Endodermal cell (in vitro differentiated cells): ENCODE data around the gene PLVAP. TPM values are rescaled to one million over a fixed set of nuclear protein-coding genes. Genes with fewer than 3 reads are reported as not detected.
A peak's percentile ranks its signal among the peaks of the same experiment; 100 is the strongest.

Experiments
- DNase-seq: peaks from one replicate; pipeline ENCODE4 v3.0.0-alpha.2; 2017
- H3K27ac ChIP-seq: 2 replicates; pipeline ENCODE4 v1.5.1; 2013; ENCODE audit warnings: mild to moderate bottlenecking, low read depth, low read length, moderate library complexity
- H3K27me3 ChIP-seq: 2 replicates; pipeline ENCODE4 v1.6.1; 2013; ENCODE audit warnings: mild to moderate bottlenecking, low read length, moderate library complexity; ENCODE audit not compliant: insufficient read depth, control insufficient read depth, poor library complexity, severe bottlenecking
- H3K36me3 ChIP-seq: 2 replicates; pipeline ENCODE4 v1.7.0; 2013; ENCODE audit warnings: mild to moderate bottlenecking, low read length, moderate library complexity; ENCODE audit not compliant: control insufficient read depth, insufficient read depth
- H3K4me1 ChIP-seq: one replicate; pipeline ENCODE4 v1.7.0; 2013; ENCODE audit warnings: low read length; ENCODE audit not compliant: control insufficient read depth, insufficient read depth
- H3K4me3 ChIP-seq: 2 replicates; pipeline ENCODE4 v1.5.1; 2013; ENCODE audit warnings: mild to moderate bottlenecking, low read length, moderate library complexity
- H3K9ac ChIP-seq: 2 replicates; pipeline ENCODE4 v1.6.1; 2013; ENCODE audit warnings: mild to moderate bottlenecking, low read length, moderate library complexity; ENCODE audit not compliant: poor library complexity, severe bottlenecking; ENCODE audit errors: extremely low read depth
- H3K9me3 ChIP-seq: 2 replicates; pipeline ENCODE4 v1.6.1; 2013; ENCODE audit warnings: mild to moderate bottlenecking, low read length, moderate library complexity; ENCODE audit not compliant: control insufficient read depth
- H3K27ac Mint-ChIP-seq: 2 replicates; pipeline ENCODE4 v1.8.0; 2020; ENCODE audit warnings: mixed read lengths
- H3K27me3 Mint-ChIP-seq: 2 replicates; pipeline ENCODE4 v1.8.0; 2021; ENCODE audit warnings: mild to moderate bottlenecking, mixed read lengths; ENCODE audit not compliant: insufficient read depth
- H3K36me3 Mint-ChIP-seq: 2 replicates; pipeline ENCODE4 v1.8.0; 2020; ENCODE audit warnings: low read depth, mixed read lengths
- H3K4me1 Mint-ChIP-seq: 2 replicates; pipeline ENCODE4 v1.8.0; 2020; ENCODE audit warnings: mixed read lengths
- H3K4me3 Mint-ChIP-seq: 2 replicates; pipeline ENCODE4 v1.8.0; 2020; ENCODE audit warnings: mild to moderate bottlenecking, moderate library complexity, mixed read lengths
- H3K9me3 Mint-ChIP-seq: 2 replicates; pipeline ENCODE4 v1.8.0; 2020; ENCODE audit warnings: mild to moderate bottlenecking, mixed read lengths
- WGBS, 2 experiments: methylation state at CpG; one replicate each; pipeline versions ENCODE4 v1.1.5 to v1.1.7; 2013; ENCODE audit warnings: missing lambda C conversion rate in 2 of 2, mixed read lengths in 1 of 2; ENCODE audit not compliant: insufficient coverage in 1 of 2, insufficient read length in 1 of 2; 5-methylcytosine and 5-hydroxymethylcytosine counted together
- total RNA-seq, 2 donors: library from RNA; stranded (reverse); fragmentation: NEBNext Ultra II Directional in 1 of 2; extraction: Animal tissue kit (Norgen Biotek cat#: 25700) in 1 of 2; gene quantifications; 2 replicates in 1 of 2; 3 replicates in 1 of 2; pipeline ENCODE4 v1.2.1, GENCODE V29; 2021
- TF ChIP-seq, protein P1 (sequence below): fragments of 200-600 bp; sonication (generic); conservative IDR thresholded peaks from 2 replicates; pipeline ENCODE4 v1.5.0; 2021; ENCODE audit warnings: antibody characterized with exemption, mild to moderate bottlenecking

Gene PLVAP
- total RNA-seq, 2 donors from 2014 or later, result 0.44 TPM; not detected in 1

DNA sequence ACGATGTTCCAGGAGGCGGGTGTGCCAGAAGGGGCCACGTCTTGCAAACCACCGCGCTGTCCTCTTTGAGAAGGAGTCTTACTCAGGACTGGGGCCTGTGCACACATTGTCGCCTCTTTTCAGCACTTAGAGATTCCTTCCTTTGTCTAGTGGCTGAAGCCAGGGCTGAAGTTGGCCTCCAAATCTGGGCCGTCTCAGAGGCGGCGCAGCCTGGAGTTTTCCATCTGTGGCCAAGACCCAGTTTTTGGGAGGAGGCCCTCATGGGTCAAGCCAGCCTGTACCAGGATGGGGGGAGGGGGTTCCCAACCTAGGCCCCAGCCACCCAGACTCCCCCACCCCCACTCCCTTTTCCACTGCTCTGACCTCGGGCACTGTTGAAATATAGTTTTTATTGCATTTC lies 54.3 kb downstream of the PLVAP start:
- no peaks in the 10 kb centered on the region for H3K9me3 Mint-ChIP-seq
- peaks cover 1% of the 10 kb centered on the region for H3K27me3 Mint-ChIP-seq
- Histone ChIP-seq H3K27me3 (no peaks in the 10 kb centered on the region), H3K4me1 (no peaks in the 10 kb centered on the region), H3K9me3 (no peaks in the 10 kb centered on the region), H3K27ac (peak overlapping the region; percentile 16), H3K36me3 (peaks cover 11% of the 10 kb centered on the region), H3K4me3 (no peak overlapping the region), H3K9ac (no peak overlapping the region)
- peaks cover 1% of the 10 kb centered on the region for H3K4me1 Mint-ChIP-seq
- H3K4me3 Mint-ChIP-seq, result no peak overlapping the region
- peaks cover 28% of the 10 kb centered on the region for H3K36me3 Mint-ChIP-seq
- no peak for DNase-seq
- H3K27ac Mint-ChIP-seq, result peak overlapping the region; percentile 58
- TF ChIP-seq, protein P1, sequence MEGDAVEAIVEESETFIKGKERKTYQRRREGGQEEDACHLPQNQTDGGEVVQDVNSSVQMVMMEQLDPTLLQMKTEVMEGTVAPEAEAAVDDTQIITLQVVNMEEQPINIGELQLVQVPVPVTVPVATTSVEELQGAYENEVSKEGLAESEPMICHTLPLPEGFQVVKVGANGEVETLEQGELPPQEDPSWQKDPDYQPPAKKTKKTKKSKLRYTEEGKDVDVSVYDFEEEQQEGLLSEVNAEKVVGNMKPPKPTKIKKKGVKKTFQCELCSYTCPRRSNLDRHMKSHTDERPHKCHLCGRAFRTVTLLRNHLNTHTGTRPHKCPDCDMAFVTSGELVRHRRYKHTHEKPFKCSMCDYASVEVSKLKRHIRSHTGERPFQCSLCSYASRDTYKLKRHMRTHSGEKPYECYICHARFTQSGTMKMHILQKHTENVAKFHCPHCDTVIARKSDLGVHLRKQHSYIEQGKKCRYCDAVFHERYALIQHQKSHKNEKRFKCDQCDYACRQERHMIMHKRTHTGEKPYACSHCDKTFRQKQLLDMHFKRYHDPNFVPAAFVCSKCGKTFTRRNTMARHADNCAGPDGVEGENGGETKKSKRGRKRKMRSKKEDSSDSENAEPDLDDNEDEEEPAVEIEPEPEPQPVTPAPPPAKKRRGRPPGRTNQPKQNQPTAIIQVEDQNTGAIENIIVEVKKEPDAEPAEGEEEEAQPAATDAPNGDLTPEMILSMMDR, result no peak
- 95 to 99% methylated on average over 9 of the region's 10 CpGs for WGBS, 2 experiments

GRCh38 chr19:17321655-17322489 lies 55.3 kb downstream of the PLVAP start:
- Histone ChIP-seq H3K4me1 (no peaks in the 10 kb centered on the region), H3K27me3 (no peaks in the 10 kb centered on the region), H3K36me3 (peaks cover 11% of the 10 kb centered on the region), H3K4me3 (no peak overlapping the region), H3K9ac (no peak overlapping the region), H3K27ac (peak overlapping the region; percentile 47), H3K9me3 (no peaks in the 10 kb centered on the region)
- no peak overlapping the region for H3K4me3 Mint-ChIP-seq
- TF ChIP-seq, protein P1, result no peak
- peak; percentile 35 for DNase-seq
- WGBS, 2 experiments, result 92 to 93% methylated on average over 9 to 19 of the region's 19 CpGs
- no peaks in the 10 kb centered on the region for H3K27me3 Mint-ChIP-seq
- no peaks in the 10 kb centered on the region for H3K9me3 Mint-ChIP-seq
- H3K4me1 Mint-ChIP-seq, result no peaks in the 10 kb centered on the region
- H3K36me3 Mint-ChIP-seq, result peaks cover 34% of the 10 kb centered on the region
- peak overlapping the region; percentile 58 for H3K27ac Mint-ChIP-seq

- H3K27me3 Mint-ChIP-seq, result no peaks in the 10 kb centered on the region
These were observed 56.7 kb downstream of the PLVAP start for GRCh38 chr19:17320435-17320834.

More at GRCh38 chr19:17320435-17320834, 56.7 kb downstream of the PLVAP start:
- no peaks in the 10 kb centered on the region for H3K9me3 Mint-ChIP-seq
- TF ChIP-seq, protein P1, result no peak
- H3K4me3 ChIP-seq, result no peak overlapping the region
- WGBS, 2 experiments, result 86 to 94% methylated on average over 9 to 11 of the region's 11 CpGs
- H3K9ac ChIP-seq, result no peak overlapping the region
- H3K36me3 ChIP-seq, result peaks cover 19% of the 10 kb centered on the region
- H3K4me3 Mint-ChIP-seq, result no peak overlapping the region
- H3K4me1 ChIP-seq, result no peaks in the 10 kb centered on the region
- peaks cover 41% of the 10 kb centered on the region for H3K36me3 Mint-ChIP-seq
- H3K9me3 ChIP-seq, result no peaks in the 10 kb centered on the region
- no peak for DNase-seq
- no peak overlapping the region for H3K27ac ChIP-seq
- no peaks in the 10 kb centered on the region for H3K4me1 Mint-ChIP-seq
- no peak overlapping the region for H3K27ac Mint-ChIP-seq
- no peaks in the 10 kb centered on the region for H3K27me3 ChIP-seq
